GM19239 (cell line): ENCODE data around the gene LRRC8D.

Experiments used
- DNase-seq: peaks from one replicate; pipeline ENCODE4 v3.0.0; 2011; ENCODE audit warnings: low spot score; ENCODE audit not compliant: insufficient read length
- FAIRE-seq: peaks from 2 replicates; lab custom pipeline; 2011; peaks lifted over from hg19 to GRCh38; lab: Jason Lieb, UNC

The LRRC8D gene

GRCh38 chr1:89832496-89833127, 11.8 kb downstream of the LRRC8D start:
- FAIRE-seq (no peak), DNase-seq (no peak)

GRCh38 chr1:89833183-89834082, 12.6 kb downstream of the LRRC8D start:
- no peak for DNase-seq
- no peak for FAIRE-seq

- FAIRE-seq (no peak), DNase-seq (no peak)
These were observed 13.4 kb downstream of the LRRC8D start for GRCh38 chr1:89834083-89834704.

GRCh38 chr1:89836252-89837035, 15.6 kb downstream of the LRRC8D start:
- FAIRE-seq (peak; percentile 40), DNase-seq (no peak)

- no peak for FAIRE-seq
These were observed 16.2 kb downstream of the LRRC8D start for GRCh38 chr1:89837036-89837481.

GRCh38 chr1:89837510-89837909, 16.7 kb downstream of the LRRC8D start:
- FAIRE-seq (no peak), DNase-seq (no peak)

More at GRCh38 chr1:89837036-89837481, 16.2 kb downstream of the LRRC8D start:
- no peak for DNase-seq

- FAIRE-seq: no peak
- DNase-seq: no peak
These were observed 18.7 kb downstream of the LRRC8D start for GRCh38 chr1:89839516-89839915.

GRCh38 chr1:89841507-89841906, 20.7 kb downstream of the LRRC8D start:
- FAIRE-seq (no peak), DNase-seq (no peak)

GRCh38 chr1:89842567-89843272, 21.9 kb downstream of the LRRC8D start:
- no peak for DNase-seq
- peak; percentile 96 for FAIRE-seq

GRCh38 chr1:89843273-89844130, 22.7 kb downstream of the LRRC8D start:
- FAIRE-seq (peak; percentile 66), DNase-seq (peak; percentile 65)

GRCh38 chr1:89844241-89844807, 23.5 kb downstream of the LRRC8D start:
- peak; percentile 44 for FAIRE-seq

GRCh38 chr1:89844860-89845259, 24.0 kb downstream of the LRRC8D start:
- FAIRE-seq: peak; percentile 14
- DNase-seq: no peak

More at GRCh38 chr1:89844241-89844807, 23.5 kb downstream of the LRRC8D start:
- no peak for DNase-seq

GRCh38 chr1:89847191-89847729, 26.4 kb downstream of the LRRC8D start:
- peak; percentile 72 for FAIRE-seq
- no peak for DNase-seq

GRCh38 chr1:89850844-89851415, 30.1 kb downstream of the LRRC8D start:
- FAIRE-seq: peak; percentile 33

GRCh38 chr1:89854140-89854539, 33.3 kb downstream of the LRRC8D start:
- FAIRE-seq (no peak), DNase-seq (no peak)

More at GRCh38 chr1:89850844-89851415, 30.1 kb downstream of the LRRC8D start:
- no peak for DNase-seq

GRCh38 chr1:89855413-89856123, 34.7 kb downstream of the LRRC8D start:
- DNase-seq (peak; percentile 9), FAIRE-seq (peak; percentile 85)
